Naive thymus-derived CD4-positive, alpha-beta T cell (primary cell): ENCODE measurements around the gene MRPL43. TPM values are rescaled to one million over a fixed set of nuclear protein-coding genes. Genes with fewer than 3 reads are reported as not detected.
"Not testable (repeated sequence)": the region's sequence is repeated elsewhere in the genome, so short reads cannot be mapped to it uniquely, and the experiment has no call there.

Experiments
- ATAC-seq: fragments of 150-1000 bp; cut with Tn5 transposase; 2 replicates; pipeline ENCODE4 v1.10.0; 2021; ENCODE audit warnings: mild to moderate bottlenecking, moderate library complexity
- CTCF ChIA-PET: fragments of 350-600 bp; sonication (Branson Sonifier 250); formaldehyde crosslinking; loops from one replicate; lab custom pipeline; 2021; ENCODE audit warnings: antibody characterized with exemption; lab: Charles Lee
- POLR2A ChIA-PET: fragments of 350-600 bp; sonication (Branson Sonifier 250); formaldehyde crosslinking; loops from one replicate; lab custom pipeline; 2021; ENCODE audit warnings: antibody characterized with exemption, inconsistent platforms; lab: Charles Lee
- DNase-seq, 9 donors: peaks; one replicate each; pipeline versions ENCODE4 v3.0.0 to v3.0.0-alpha.2; 2020 to 2022; ENCODE audit warnings: mixed read lengths in 1 of 9
- H3K27ac ChIP-seq: one replicate; pipeline ENCODE4 v1.7.0; 2013; ENCODE audit warnings: mild to moderate bottlenecking, low read depth, low read length, moderate library complexity
- H3K27me3 ChIP-seq, 2 donors: one replicate each; pipeline ENCODE4 v1.7.0; 2013; ENCODE audit warnings: low read length in 2 of 2, mild to moderate bottlenecking in 2 of 2, moderate library complexity in 2 of 2; ENCODE audit not compliant: control insufficient read depth in 2 of 2, insufficient read depth in 2 of 2
- H3K36me3 ChIP-seq, 3 experiments: 1 replicate in 2 of 3; 2 replicates in 1 of 3; pipeline ENCODE4 v1.7.0; 2013; ENCODE audit warnings: low read length in 3 of 3, mild to moderate bottlenecking in 3 of 3, moderate library complexity in 1 of 3; ENCODE audit not compliant: insufficient read depth in 3 of 3, control insufficient read depth in 2 of 3
- H3K4me1 ChIP-seq, 2 donors: one replicate each; pipeline ENCODE4 v1.7.0; 2013; ENCODE audit warnings: low read length in 2 of 2, mild to moderate bottlenecking in 2 of 2, moderate library complexity in 1 of 2; ENCODE audit not compliant: control insufficient read depth in 2 of 2, insufficient read depth in 2 of 2
- H3K4me3 ChIP-seq: 2 replicates; pipeline ENCODE4 v1.7.0; 2013; ENCODE audit warnings: mild to moderate bottlenecking, low read length
- H3K9me3 ChIP-seq, 3 experiments: 1 replicate in 2 of 3; 2 replicates in 1 of 3; pipeline ENCODE4 v1.7.0; 2013; ENCODE audit warnings: low read length in 3 of 3; ENCODE audit not compliant: control insufficient read depth in 2 of 3
- H3K27ac Mint-ChIP-seq, 9 donors: one replicate each; pipeline ENCODE4 v1.8.0; 2020 to 2022; ENCODE audit warnings: mixed read lengths in 9 of 9, mild to moderate bottlenecking in 8 of 9, moderate library complexity in 5 of 9, inconsistent platforms in 2 of 9
- H3K27me3 Mint-ChIP-seq, 5 donors: one replicate each; pipeline ENCODE4 v1.8.0; 2021 to 2022; ENCODE audit warnings: mixed read lengths in 5 of 5, mild to moderate bottlenecking in 1 of 5
- H3K36me3 Mint-ChIP-seq, 5 donors: one replicate each; pipeline ENCODE4 v1.8.0; 2020 to 2022; ENCODE audit warnings: mixed read lengths in 5 of 5, mild to moderate bottlenecking in 3 of 5, inconsistent platforms in 1 of 5
- H3K4me1 Mint-ChIP-seq, 7 donors: one replicate each; pipeline ENCODE4 v1.8.0; 2020 to 2022; ENCODE audit warnings: mixed read lengths in 7 of 7, mild to moderate bottlenecking in 3 of 7, inconsistent platforms in 1 of 7
- H3K4me3 Mint-ChIP-seq, 10 donors: one replicate each; pipeline ENCODE4 v1.8.0; 2020 to 2022; ENCODE audit warnings: mild to moderate bottlenecking in 10 of 10, mixed read lengths in 10 of 10, moderate library complexity in 6 of 10, inconsistent platforms in 2 of 10
- H3K9me3 Mint-ChIP-seq, 11 donors: one replicate each; pipeline ENCODE4 v1.8.0; 2020 to 2022; ENCODE audit warnings: mixed read lengths in 11 of 11, mild to moderate bottlenecking in 4 of 11, inconsistent platforms in 1 of 11, moderate library complexity in 1 of 11
- intact Hi-C, 2 donors: fragments of 100-400 bp; cut with micrococcal nuclease; formaldehyde crosslinking; loops; one replicate each; pipeline ENCODE4 v1.15.1; 2023
- polyA plus RNA-seq, 2 donors: library from polyadenylated mRNA; unstranded; fragments of 300-500 nt; fragmentation: Illumina TruSeq; gene quantifications; one replicate each; pipeline ENCODE4 v1.2.3, GENCODE V29; 2021
- total RNA-seq, 6 experiments: library from RNA in 5 of 6; stranded (reverse) in 5 of 6; gene quantifications; 1 replicate in 5 of 6; 2 replicates in 1 of 6; pipeline ENCODE4 v1.2.3 and lab custom pipeline; 2021 to 2026

The MRPL43 gene
- total RNA-seq (10 to 100 TPM; 35.8 to 74.5 (median 46.5) TPM), polyA plus RNA-seq (100 to 1,000 TPM; 143 to 149 TPM), total RNA-seq (lab: John Stamatoyannopoulos, UW) (19.7 reads per million, percentile 50 among the genes with 10 or more reads in this experiment)

- POLR2A ChIA-PET: interaction anchor here (0.9 to 4.7 kb wide), 4 partner anchors 10 to 45 kb away, joined by 3 to 65 read pairs (median 4); partner anchors contain the start of genes LZTS2, PDZD7 and SFXN3
- H3K27me3 ChIP-seq: no peaks in the 10 kb centered on the region
- H3K36me3 ChIP-seq: peaks cover 0 to 59% (median 11%) of the 10 kb centered on the region in 3 experiments
- H3K4me1 Mint-ChIP-seq: peaks cover 23 to 60% (median 38%) of the 10 kb centered on the region in 7 donors
- H3K9me3 ChIP-seq: no peaks in the 10 kb centered on the region
- peak; percentile 94 for ATAC-seq
- peaks cover 11 to 44% (median 26%) of the 10 kb centered on the region in 5 donors for H3K36me3 Mint-ChIP-seq
- DNase-seq: peak; percentile 68 to 88 (median 84)
- intact Hi-C loops: loop anchor here (1.0 kb wide), 3 partner anchors 10 to 75 kb away; partner anchors contain the start of genes SEMA4G (in 2 of the 2) and SLF2 (in 2 of the 2)
- H3K4me3 ChIP-seq: peak within 1 kb of the TSS; percentile 89
- peak within 1 kb of the TSS; percentile 81 for H3K27ac ChIP-seq
- peak within 1 kb of the TSS; percentile 80 to 98 (median 92) for H3K27ac Mint-ChIP-seq
- no peaks in the 10 kb centered on the region for H3K27me3 Mint-ChIP-seq
- H3K4me1 ChIP-seq: peaks cover 17 to 24% of the 10 kb centered on the region in 2 donors
- peak within 1 kb of the TSS; percentile 91 to 100 (median 95) for H3K4me3 Mint-ChIP-seq
- H3K9me3 Mint-ChIP-seq: no peaks in the 10 kb centered on the region
- CTCF ChIA-PET: interaction anchor here (1.8 to 2.4 kb wide), 2 partner anchors 10 to 27 kb away, joined by 5 to 24 read pairs; no protein-coding TSS in a partner anchor
Measured at GRCh38 chr10:100986952-100987684, at the start of gene MRPL43, which contains the start of gene TWNK. Gene MRPL43 (minus strand): TSS chr10:100987497. CDS start chr10:100987443, 54 bp downstream. Gene TWNK (plus strand): TSS chr10:100987543. CDS start chr10:100988211, 668 bp downstream.

- H3K36me3 Mint-ChIP-seq: peaks cover 6 to 25% (median 10%) of the 10 kb centered on the region in 5 donors
- ChIA-PET CTCF (no interaction called here), POLR2A (no interaction called here)
- H3K27me3 Mint-ChIP-seq: no peaks in the 10 kb centered on the region
- H3K4me3 ChIP-seq: no peak overlapping the region
- H3K4me3 Mint-ChIP-seq: no peak overlapping the region
- no peaks in the 10 kb centered on the region for H3K9me3 ChIP-seq
- H3K27ac ChIP-seq: no peak overlapping the region
- H3K4me1 ChIP-seq: peaks cover 7 to 9% of the 10 kb centered on the region in 2 donors
- DNase-seq (no peak), ATAC-seq (no peak)
- intact Hi-C loops: loop anchor here (10.0 kb wide), 3 partner anchors 318 to 1018 kb away; partner anchors contain the start of genes ARMH3 (in 1 of the 2) and BTRC (in 1 of the 2)
- H3K27ac Mint-ChIP-seq: no peak overlapping the region
- H3K9me3 Mint-ChIP-seq: no peaks in the 10 kb centered on the region
- H3K4me1 Mint-ChIP-seq: peaks cover 13 to 23% (median 17%) of the 10 kb centered on the region in 7 donors
- no peaks in the 10 kb centered on the region for H3K27me3 ChIP-seq
- peaks cover 0 to 52% (median 28%) of the 10 kb centered on the region in 3 experiments for H3K36me3 ChIP-seq
Measured at GRCh38 chr10:101036726-101037125, 49.4 kb upstream of the MRPL43 start.

- Mint-ChIP-seq H3K9me3 (no peaks in the 10 kb centered on the region), H3K4me1 (peaks cover 9 to 22% (median 15%) of the 10 kb centered on the region in 7 donors), H3K36me3 (peaks cover 6 to 25% (median 10%) of the 10 kb centered on the region in 5 donors), H3K27ac (peak overlapping the region in 1 of 9 donors; percentile 10), H3K4me3 (no peak overlapping the region), H3K27me3 (no peaks in the 10 kb centered on the region)
- intact Hi-C loops: loop anchor here (10.0 kb wide), 3 partner anchors 319 to 1019 kb away; partner anchors contain the start of genes ARMH3 (in 1 of the 2) and BTRC (in 1 of the 2)
- Histone ChIP-seq H3K27ac (no peak overlapping the region), H3K36me3 (peaks cover 0 to 55% (median 28%) of the 10 kb centered on the region in 3 experiments), H3K4me1 (peaks cover 7 to 9% of the 10 kb centered on the region in 2 donors), H3K9me3 (no peaks in the 10 kb centered on the region), H3K27me3 (no peaks in the 10 kb centered on the region), H3K4me3 (no peak overlapping the region)
- POLR2A ChIA-PET: no interaction called here
- CTCF ChIA-PET: no interaction called here
- no peak for DNase-seq
- ATAC-seq: no peak
Measured at GRCh38 chr10:101035916-101036702, 48.8 kb upstream of the MRPL43 start.

DNA sequence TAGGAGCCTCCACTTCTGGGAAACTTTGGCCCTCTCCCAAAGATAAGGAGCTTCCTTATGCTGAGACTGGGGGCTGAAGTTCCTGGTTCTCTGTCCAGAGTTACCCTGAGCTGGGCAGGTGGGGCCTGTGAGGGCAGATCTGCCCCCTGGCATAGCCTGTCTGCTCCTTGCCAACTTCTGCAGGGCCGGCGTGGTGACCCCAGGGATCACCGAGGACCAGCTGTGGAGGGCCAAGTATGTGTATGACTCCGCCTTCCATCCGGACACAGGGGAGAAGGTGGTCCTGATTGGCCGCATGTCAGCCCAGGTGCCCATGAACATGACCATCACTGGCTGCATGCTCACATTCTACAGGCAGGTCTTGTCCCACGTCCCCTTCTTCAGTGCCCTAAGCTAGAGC, 48.0 kb upstream of the MRPL43 start:
- H3K4me3 Mint-ChIP-seq: no peak overlapping the region
- no peaks in the 10 kb centered on the region for H3K9me3 ChIP-seq
- H3K36me3 Mint-ChIP-seq: peaks cover 6 to 25% (median 10%) of the 10 kb centered on the region in 5 donors
- no peaks in the 10 kb centered on the region for H3K27me3 ChIP-seq
- no peak overlapping the region for H3K4me3 ChIP-seq
- ATAC-seq (no peak), DNase-seq (no peak)
- POLR2A ChIA-PET: interaction anchor here (1.0 to 1.4 kb wide), 2 partner anchors 8 to 37 kb away, joined by 3 to 7 read pairs; no protein-coding TSS in a partner anchor
- H3K27ac ChIP-seq: no peak overlapping the region
- no peaks in the 10 kb centered on the region for H3K27me3 Mint-ChIP-seq
- peaks cover 6 to 23% (median 15%) of the 10 kb centered on the region in 7 donors for H3K4me1 Mint-ChIP-seq
- H3K27ac Mint-ChIP-seq: no peak overlapping the region
- CTCF ChIA-PET: interaction anchor here (1.1 to 1.5 kb wide), 4 partner anchors 14 to 106 kb away, joined by 3 to 6 read pairs (median 4); no protein-coding TSS in a partner anchor
- no peaks in the 10 kb centered on the region for H3K9me3 Mint-ChIP-seq
- intact Hi-C loops: loop anchor here (10.0 kb wide), 3 partner anchors 319 to 1019 kb away; partner anchors contain the start of genes ARMH3 (in 1 of the 2) and BTRC (in 1 of the 2)
- peaks cover 0 to 54% (median 28%) of the 10 kb centered on the region in 3 experiments for H3K36me3 ChIP-seq
- peaks cover 9 to 14% of the 10 kb centered on the region in 2 donors for H3K4me1 ChIP-seq

DNA sequence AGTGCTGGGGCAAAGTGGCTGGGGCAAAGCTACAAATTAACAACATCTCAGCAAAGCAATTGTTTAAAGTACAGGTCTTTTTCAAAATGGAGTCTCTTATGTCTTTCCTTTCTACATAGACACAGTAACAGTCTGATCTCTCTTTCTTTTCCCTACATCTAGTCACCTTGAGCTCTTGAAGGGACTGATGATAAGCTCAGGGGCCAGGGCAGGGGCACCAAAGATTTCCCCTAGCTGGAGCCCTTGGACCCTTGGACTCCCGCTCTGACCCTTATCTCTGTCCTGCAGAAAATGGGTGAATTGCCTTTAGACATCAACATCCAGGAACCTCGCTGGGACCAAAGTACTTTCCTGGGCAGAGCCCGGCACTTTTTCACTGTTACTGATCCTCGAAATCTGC, 47.1 kb upstream of the MRPL43 start:
- ChIA-PET CTCF (interaction anchor here (1.1 to 1.5 kb wide), 4 partner anchors 15 to 107 kb away, joined by 3 to 6 read pairs (median 4); no protein-coding TSS in a partner anchor), POLR2A (interaction anchor here (1.4 kb wide), 1 partner anchor 9 kb away, joined by 7 read pairs; no protein-coding TSS in a partner anchor)
- Histone ChIP-seq H3K36me3 (peaks cover 0 to 51% (median 28%) of the 10 kb centered on the region in 3 experiments), H3K4me1 (peaks cover 12 to 14% of the 10 kb centered on the region in 2 donors)
- H3K27me3 Mint-ChIP-seq, H3K4me3 ChIP-seq, H3K27ac Mint-ChIP-seq, ATAC-seq, H3K27me3 ChIP-seq, H3K9me3 Mint-ChIP-seq, DNase-seq, H3K27ac ChIP-seq, H3K9me3 ChIP-seq: not testable (repeated sequence)
- peak overlapping the region in 1 of 10 donors; percentile 7 for H3K4me3 Mint-ChIP-seq
- peaks cover 6 to 21% (median 16%) of the 10 kb centered on the region in 7 donors for H3K4me1 Mint-ChIP-seq
- H3K36me3 Mint-ChIP-seq: peaks cover 6 to 25% (median 10%) of the 10 kb centered on the region in 5 donors
- intact Hi-C loops: loop anchor here (5.0 to 10.0 kb wide), 5 partner anchors 88 to 1020 kb away; partner anchors contain the start of genes ARMH3 (in 1 of the 2), BTRC (in 1 of the 2) and SLF2 (in 1 of the 2)
